Measurements from ENCODE around the gene TPRG1L.

Gene TPRG1L

DNA sequence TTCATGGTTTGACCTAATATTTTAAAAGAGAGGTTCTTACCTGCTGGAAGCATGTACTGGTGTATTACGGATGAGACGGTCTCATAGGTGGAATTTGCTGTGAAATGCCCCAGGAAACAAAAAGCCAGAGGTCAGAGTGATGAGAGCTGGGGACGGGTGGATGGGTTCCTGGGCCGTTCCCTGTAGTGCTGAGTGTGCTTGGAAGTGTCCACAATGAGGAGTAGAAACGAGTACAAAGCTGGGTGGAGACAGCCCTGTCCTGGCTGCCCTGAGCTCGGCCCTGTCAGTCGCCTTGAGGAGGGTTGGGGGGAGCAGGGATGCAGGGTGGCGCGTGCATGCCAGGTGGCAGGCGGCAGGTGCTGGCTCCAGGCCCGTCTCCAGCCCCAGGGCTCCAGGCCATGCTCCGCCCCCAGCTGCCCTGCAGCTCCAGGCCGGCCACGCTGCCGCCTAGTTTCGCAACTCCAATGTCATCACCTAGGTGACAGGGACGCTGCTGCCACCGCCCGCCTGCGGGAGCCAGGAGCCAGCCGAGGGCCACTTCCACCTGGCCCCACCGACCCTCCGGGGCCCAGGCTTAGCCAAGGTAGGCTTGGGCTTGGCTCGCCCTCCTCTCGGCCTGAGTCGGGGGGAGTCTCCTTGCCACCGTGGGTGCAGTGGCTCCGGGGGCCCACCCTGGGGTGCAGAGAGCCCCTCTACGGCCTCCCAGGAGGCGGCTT, 43.9 kb downstream of the TPRG1L start:
- peak; percentile 78 for DNase-seq

DNA sequence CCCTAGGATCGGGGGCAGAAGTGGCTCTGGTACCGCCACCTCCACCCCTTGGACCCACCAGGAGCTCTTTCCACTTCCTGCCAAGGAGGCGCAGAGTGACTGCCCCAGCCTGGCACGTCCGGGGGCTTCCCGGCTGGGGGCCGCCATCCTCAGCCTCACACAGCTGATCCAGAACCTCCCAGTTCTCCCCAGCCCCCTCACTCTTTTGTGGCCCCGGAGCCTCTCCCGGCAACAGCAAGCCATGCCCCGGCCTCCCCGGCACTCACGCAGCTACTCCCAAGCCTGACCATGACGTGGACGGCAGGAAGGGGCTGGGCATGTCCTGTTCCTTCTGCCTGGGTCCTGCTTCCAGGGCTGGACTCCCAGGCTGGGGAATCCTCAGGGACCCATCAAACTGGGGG, 44.6 kb downstream of the TPRG1L start:
- DNase-seq = no peak

DNA sequence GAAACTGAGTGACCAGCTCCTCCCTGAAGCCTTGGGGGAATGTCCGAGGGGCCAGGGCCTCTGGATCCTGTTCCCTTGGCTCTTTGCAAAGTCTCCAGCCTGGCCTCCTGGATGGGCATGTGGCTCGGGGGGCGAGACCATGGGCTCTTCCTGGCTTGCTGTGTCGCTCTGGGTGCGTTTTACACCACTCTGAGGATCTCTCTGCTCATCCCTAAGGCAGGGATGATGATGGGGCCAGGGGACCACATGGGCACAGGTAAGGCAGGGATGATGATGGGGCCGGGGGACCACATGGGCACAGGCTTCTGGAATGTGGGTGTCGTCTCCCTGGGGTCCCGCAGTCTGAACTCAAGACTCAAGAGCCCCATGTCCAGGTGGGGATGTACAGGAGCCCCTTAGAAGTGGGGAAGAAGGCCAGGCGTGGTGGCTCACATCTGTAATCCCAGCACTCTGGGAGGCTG, 45.2 kb downstream of the TPRG1L start:
- no peak for DNase-seq

DNA sequence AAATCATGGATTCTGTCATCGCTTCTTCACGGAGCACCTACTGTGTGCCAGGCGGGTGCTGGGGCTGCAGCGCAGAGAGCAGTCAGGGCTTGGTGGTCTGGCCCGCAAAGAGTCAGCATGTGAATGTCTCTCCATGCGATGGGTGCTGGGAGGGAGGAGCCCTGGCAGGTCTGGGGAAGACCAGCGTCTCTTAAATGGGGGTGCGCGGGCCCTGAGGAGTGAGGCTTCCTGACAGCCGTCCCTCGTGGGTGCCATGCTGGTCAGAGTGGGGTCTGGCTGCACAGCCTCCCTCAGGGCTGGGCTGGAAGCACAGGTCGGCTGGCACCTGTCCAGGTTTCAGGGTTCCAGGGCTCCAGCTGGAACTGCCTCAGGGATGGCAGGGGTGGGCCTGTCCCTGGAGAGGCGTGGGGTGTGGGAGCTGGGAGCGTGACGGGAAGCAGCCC, 46.0 kb downstream of the TPRG1L start:
- no peak for DNase-seq

DNA sequence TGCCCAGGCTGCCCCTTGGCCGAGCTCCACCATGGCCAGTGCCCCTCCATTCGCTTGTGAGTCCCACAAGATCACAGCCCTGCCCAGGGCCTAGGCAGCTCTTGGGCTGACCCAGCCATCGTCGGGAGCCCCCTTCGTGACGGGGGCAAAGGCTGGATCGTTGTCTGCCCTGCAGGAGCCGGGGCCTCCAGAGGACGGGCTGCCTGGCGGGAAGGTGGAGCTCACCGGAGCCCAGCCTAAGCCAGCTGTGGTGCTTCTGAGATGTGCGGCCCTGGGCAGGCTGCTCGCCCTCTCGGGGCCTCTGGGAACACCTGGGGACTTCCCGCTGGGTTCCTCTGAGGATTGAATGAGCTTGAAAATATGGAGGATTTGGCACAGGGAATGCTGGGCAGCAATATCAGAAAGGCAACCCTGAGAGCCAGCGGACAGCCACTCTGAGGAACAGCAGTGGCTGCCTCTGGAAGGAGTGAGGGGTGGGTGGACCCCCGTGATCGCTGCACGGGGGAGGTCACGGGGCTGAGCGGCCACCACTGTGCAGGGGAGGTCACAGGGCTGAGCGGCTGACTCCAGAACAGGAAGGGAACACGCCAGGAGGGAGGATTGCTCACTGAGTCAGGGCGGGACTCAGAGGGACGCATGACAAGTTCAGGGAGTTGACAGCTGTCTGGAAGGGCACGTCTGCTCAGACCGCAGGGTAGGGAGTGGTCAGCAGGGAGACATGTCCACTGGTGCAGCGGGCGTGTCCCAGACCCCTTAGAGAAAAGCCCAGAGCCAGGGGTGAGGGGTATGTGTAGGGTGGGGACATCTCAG, 46.8 kb downstream of the TPRG1L start:
- DNase-seq = peak; percentile 52

DNA sequence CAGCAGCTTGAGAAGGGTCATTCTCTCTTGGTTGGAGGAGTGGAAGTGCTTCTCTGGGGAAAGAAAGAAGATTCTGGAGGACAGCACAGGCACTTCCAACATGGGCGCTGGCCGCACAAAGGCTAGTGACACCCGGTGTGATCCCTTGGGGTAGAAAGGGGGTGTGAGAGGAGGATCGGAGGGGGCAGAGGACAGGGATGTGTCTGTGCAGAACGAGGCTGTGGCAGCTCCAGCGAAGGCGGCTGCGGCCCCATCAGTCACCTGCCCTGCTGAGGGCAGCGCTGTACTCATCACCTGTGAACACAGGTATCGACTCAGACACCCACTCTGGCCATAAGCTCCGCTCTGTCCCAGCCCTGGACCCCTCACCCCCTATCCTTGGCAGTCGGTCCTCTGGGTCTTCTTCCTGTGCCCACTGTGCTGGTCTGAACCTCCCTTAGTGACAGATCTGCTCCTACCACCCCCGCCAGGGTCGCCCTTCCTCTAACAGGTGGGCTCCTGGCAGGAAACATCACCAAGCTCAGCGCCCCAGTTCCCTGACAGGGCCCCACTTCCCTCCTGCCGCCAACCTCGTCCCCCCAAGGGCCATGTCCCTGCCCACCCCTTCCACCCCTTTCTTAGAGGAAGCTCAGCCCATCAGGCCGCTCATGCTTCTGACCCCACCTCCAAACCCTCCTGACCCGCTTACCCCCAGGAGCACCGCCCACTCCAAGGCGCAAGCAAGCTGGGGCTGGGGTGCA, 47.6 kb downstream of the TPRG1L start:
- DNase-seq = no peak

DNA sequence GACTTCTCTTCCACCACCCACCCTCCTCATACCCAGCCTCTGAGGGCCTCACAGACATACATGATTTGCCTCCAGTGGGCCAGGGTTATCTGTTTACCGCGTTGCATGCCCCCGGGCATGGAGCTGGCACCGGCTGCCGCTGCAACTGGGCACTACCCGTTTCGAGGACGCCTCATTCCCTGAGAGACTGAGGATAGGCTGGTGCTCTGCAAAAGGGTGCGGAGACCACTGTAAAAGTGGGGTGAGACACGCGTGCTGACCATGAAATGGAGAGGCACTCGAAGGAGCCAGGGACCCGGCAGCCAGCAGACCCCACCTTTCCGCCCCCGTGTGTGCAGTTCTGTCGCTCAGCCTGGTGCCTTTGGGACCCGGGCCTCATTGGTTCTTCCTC, 48.2 kb downstream of the TPRG1L start:
- no peak for DNase-seq

DNA sequence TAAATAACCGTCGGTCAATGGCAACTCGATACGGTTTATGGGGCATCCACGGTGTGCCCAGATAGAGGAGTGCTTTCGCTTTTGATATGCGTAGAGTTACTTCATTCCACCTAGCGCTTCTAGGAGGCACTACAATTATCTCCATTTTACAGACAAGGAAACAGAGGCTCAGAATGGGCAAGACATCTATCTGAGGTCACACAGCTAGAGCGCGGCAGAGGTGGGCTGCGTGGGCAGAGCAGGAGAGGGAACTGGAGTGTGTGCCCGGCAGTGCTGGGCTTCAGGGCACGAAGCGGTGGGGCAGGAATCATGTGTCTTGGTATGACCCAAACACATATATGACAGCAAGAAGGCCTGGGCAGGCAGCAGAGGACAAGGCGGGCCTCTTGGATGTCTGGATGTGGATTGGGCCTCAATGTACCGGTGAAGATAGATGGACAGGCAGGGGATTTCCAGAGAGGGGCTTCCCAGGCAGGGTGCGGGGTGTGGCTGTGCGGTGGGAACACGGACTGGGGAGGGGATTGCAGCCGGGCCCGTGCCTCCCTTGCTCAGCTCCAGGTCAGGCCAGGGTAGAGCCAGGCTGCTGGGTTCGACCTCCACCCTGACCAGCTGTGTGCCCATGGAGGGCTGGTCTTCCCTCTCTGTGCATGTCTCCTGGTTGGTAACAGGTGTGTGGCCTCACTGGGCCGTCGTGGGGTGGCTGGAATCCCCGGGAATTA, 48.7 kb downstream of the TPRG1L start:
- no peak for DNase-seq

DNA sequence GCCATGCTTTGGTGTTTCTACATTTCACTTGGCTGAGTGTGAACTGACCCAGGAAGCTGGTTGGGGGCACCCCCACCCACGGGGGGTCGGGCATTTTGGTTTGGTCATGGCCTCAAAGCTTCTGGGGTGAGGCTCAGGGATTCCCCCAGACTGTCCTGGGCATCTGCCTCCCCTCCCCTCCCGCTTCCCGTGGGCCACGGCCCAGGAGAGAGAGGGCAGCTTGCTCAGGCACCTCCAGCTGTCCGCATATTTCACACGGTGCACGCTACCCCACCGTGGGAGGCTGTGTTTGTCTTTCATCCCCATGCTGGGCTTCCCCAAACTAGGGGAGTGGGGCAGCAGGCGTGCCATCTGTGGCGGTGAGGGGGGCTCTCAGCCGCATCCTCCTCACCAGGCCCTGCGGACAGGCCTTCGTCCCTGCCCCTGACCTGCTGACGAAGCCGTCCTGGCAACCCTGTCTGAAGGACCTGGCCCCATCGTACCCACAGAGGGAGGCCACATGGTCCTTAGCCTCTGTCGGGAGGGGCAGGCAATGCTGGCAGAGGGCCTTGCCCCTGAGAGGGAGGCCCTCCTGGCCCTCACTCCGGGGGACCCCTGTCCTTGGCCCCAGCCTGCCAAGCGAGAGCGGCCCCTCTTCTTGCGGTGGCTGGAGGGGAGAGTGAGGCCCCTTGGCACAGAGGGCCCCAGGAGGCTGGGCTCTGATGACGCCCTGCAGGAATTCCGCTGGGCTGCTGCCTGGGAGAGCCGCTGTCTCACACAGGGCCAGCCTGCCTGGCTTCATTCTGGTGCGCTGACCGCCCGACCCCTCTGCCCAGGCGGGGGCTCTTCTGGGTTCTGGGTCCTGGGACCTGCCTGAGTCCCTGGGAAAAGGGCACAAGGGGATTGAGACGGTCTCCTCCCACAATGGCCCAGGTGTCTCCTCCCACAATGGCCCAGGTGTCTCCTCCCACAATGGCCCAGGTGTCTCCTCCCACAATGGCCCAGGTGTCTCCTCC, 49.6 kb downstream of the TPRG1L start:
- peak; percentile 62 for DNase-seq

DNA sequence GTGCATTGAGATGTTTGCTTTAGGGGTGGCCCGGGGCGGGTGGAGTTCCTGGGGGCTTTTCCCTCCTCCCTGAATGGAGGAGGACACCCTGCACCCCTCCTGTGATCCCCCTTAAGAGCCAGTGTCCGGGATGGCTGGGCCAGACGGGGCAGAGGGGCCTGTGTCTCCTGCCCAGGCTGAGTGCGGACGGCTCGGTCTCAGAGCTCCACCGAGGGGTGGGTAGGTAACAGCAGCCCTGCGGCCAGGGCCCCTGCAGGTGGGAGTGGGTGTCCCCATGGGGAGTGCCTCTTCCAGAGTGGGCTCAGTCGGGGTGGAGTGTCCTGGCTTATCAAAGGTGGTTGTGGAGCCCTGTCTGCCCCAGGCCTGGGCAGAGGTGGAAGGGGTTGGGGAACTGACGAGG, 50.6 kb downstream of the TPRG1L start:
- no peak for DNase-seq

DNA sequence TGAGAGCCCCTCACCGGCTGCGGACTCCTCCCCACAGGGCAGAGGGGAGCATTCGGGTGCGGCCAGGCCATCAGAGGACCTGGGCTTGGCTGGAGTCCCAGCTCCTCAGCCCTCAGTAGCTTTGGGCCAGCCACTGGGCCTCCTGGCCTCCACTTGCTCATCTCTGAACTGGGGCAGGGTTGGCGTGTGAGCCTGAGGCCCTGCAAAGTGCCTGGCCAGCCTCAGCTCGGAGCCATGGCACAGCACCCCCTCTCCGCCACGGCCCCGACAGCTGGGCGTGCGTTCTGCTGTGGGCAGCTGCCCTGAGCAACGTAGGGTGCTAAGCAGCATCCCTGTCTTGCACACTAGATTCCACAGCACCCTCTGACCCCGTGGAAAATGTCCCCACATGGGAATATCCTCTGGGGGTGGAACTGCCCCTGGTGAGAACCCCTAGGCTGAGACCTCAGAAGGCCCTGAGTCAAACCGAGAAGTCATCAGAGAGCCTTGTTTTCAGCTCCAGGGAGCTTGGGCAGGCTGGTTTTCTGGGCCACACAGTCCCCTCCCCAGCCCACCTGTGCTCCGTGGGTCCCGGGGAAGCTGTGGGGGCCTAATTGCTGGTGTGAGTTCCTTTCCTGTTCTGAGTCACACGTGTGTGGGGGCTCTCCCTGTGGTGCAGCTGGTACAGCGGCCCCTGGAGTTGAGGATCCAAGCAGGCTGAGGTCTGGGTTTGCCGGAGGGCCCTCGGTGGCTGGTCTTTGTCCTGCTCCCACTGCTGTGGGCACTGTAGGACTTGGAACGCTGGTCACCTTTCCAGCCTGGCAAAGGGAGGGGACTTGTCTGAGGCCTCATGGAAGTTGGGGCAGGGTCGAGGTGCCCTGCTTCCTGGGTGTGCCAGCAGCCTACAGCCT, 52.0 kb downstream of the TPRG1L start:
- DNase-seq = no peak

DNA sequence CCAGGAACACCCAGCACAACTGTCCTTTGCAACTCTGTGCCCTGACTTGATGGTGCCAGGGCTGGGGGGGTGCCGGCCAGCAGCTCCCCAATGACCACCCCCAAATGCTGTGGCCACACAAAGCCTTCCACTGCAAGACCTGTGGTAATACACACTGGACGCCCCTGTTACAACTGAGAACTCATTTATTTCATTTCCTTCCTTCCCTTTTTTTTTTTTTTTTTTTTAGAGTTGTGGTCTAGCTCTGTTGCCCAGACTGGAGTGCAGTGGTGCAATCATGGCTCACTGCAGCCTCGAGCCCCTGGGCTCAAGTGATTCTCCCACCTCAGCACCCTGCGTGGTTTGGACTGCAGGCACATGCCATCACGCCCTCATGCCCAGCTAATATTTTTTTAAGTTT, 52.7 kb downstream of the TPRG1L start:
- no peak for DNase-seq

DNA sequence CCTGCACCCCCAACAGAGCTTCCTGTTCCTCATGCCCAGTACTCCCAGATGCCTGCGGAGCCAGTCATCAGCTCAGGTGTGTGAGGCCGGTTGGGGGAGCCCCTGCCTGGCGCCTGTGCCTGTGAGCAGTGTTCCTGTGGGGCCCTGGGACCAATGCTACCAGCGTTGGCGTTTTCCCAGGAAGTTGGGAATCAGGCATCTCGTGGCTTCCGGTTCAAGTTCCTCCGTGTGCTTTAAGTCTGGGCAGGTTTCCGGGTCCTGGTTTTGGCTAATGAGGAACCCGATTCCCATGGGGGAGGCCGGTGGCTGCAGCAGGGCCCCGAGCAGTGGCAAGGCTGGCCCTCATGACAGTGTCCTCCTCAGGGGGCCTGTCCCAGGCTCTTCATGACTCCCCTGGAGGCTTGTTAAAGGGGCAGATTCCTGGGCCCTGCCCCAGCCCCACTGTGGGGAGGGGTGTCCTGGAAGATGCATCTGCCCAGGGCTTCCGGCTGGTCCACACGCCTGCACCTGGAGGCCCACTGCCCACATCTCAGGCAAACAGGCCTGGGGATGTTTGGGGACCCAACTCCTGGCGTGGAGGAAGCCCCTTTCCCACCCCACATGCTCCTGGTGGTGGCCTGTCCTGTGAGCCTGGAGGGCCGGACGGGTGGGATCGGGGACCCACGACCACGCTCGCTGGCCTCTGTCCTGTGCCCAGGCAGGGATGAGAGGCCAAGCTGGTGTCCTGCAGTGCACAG, 53.7 kb downstream of the TPRG1L start:
- DNase-seq = no peak

DNA sequence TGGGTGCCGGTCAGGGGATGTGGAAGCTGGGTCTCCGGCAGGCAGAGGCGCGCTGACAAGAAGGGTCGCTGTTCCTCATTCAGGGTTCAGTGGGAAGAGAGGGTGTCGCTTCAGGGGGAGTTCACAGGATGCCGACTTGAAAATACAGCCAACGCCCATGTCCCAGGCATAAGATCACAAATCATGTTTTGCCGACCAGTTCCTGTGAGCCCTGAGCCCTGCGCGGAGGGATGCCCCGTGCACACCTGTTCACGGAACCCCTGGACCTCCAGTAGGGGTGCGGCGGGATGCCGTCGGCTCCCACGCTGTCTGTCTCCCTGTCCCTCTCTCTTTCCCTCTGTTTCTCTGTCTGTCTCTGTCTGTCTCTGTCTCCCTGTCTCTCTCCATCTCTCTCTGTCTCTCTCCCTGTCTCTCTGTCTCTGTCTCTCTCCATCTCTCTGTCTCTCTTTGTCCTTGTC, 54.3 kb downstream of the TPRG1L start:
- DNase-seq = no peak
